HepG2 (cell line): Measurements from ENCODE around the gene RPL18. TPM values are rescaled to one million over a fixed set of nuclear protein-coding genes. Genes with fewer than 3 reads are reported as not detected.

Experiments
- ATAC-seq: fragments of 200-7000 bp; cut with Tn5 transposase; 3 replicates; pipeline ENCODE4 v1.9.1; 2020; ENCODE audit warnings: mild to moderate bottlenecking, moderate library complexity
- BruUV-seq: library from RNA; stranded (reverse); fragments of 400-500 nt; replicated peaks from 2 replicates; lab custom pipeline; 2021; lab: Mats Ljungman, UMichigan
- CTCF ChIA-PET: fragments of 300-600 bp; formaldehyde crosslinking; extraction: SDS; loops from one replicate; lab custom pipeline; 2021; ENCODE audit warnings: low total read pairs, inconsistent platforms, low intra/inter-chr PET ratio; lab: Yijun Ruan, JAX
- POLR2A ChIA-PET: fragments of 350-600 bp; sonication (Branson Sonifier 250); formaldehyde crosslinking; loops from one replicate; lab custom pipeline; 2020; ENCODE audit warnings: antibody characterized with exemption, inconsistent platforms; lab: Yijun Ruan, JAX
- DNase-seq: peaks from one replicate; pipeline ENCODE4 v3.0.0-alpha.2; 2015; ENCODE audit warnings: low spot score
- FAIRE-seq: peaks from 3 replicates; lab custom pipeline; 2011; peaks lifted over from hg19 to GRCh38; lab: Jason Lieb, UNC
- H2AFZ ChIP-seq: one replicate; pipeline ENCODE4 v1.6.1; 2011; ENCODE audit warnings: low read length, inconsistent platforms
- H3K27ac ChIP-seq: fragments of 300-600 bp; 3 replicates; pipeline ENCODE4 v1.8.0; 2011; ENCODE audit warnings: mixed run types, mild to moderate bottlenecking, mixed read lengths, low read length, inconsistent platforms; ENCODE audit not compliant: insufficient read depth; ENCODE audit errors: extremely low read length
- H3K27me3 ChIP-seq, 2 experiments: fragments of 200-600 bp in 1 of 2; 2 replicates in 1 of 2; 3 replicates in 1 of 2; pipeline versions ENCODE4 v1.6.0 to v1.8.0; 2011; ENCODE audit warnings: low read length in 2 of 2, mild to moderate bottlenecking in 2 of 2, moderate library complexity in 2 of 2, inconsistent platforms in 1 of 2; ENCODE audit not compliant: insufficient read depth in 2 of 2, control insufficient read depth in 1 of 2
- H3K36me3 ChIP-seq, 2 experiments: fragments of 200-600 bp in 1 of 2; replicated peaks in 1 of 2; 2 replicates in 1 of 2; 3 replicates in 1 of 2; pipeline versions ENCODE4 v1.5.1 to v1.8.0; 2011; ENCODE audit warnings: low read length in 2 of 2, inconsistent platforms in 1 of 2; ENCODE audit not compliant: insufficient read depth in 2 of 2, control insufficient read depth in 1 of 2
- H3K4me1 ChIP-seq: 2 replicates; pipeline ENCODE4 v1.5.1; 2012; ENCODE audit warnings: low read length, inconsistent platforms; ENCODE audit not compliant: insufficient read depth
- H3K4me2 ChIP-seq: 2 replicates; pipeline ENCODE4 v1.6.0; 2011; ENCODE audit warnings: low read depth, low read length, inconsistent platforms
- H3K4me3 ChIP-seq, 3 experiments: fragments of 200-600 bp in 1 of 3; sonication (generic), shearing (Covaris generic) in 1 of 3; replicated peaks in 1 of 3; 2 replicates each; pipeline ENCODE4 v1.5.1; 2011 to 2016; ENCODE audit warnings: low read length in 3 of 3, inconsistent platforms in 2 of 3, low read depth in 2 of 3, mild to moderate bottlenecking in 2 of 3, control low read depth in 1 of 3, mixed read lengths in 1 of 3; ENCODE audit not compliant: insufficient read depth in 1 of 3
- H3K79me2 ChIP-seq: one replicate; pipeline ENCODE4 v1.6.1; 2011; ENCODE audit warnings: low read length, inconsistent platforms; ENCODE audit not compliant: insufficient read depth
- H3K9ac ChIP-seq: 2 replicates; pipeline ENCODE4 v1.6.0; 2011; ENCODE audit warnings: mild to moderate bottlenecking, low read depth, low read length, inconsistent platforms; ENCODE audit not compliant: insufficient read depth
- H3K9me3 ChIP-seq: 2 replicates; pipeline ENCODE4 v1.5.1; 2012; ENCODE audit warnings: mild to moderate bottlenecking, low read length
- H4K20me1 ChIP-seq: 2 replicates; pipeline ENCODE4 v1.6.0; 2011; ENCODE audit warnings: inconsistent platforms, mild to moderate bottlenecking, low read length, moderate library complexity; ENCODE audit not compliant: insufficient read depth
- CBX5 ChIP-seq: sonication (generic); formaldehyde crosslinking; IDR thresholded peaks from 2 replicates; pipeline ENCODE4 v1.4.0; 2020; ENCODE audit warnings: missing genetic modification reagents, borderline replicate concordance
- CHD4 ChIP-seq: fragments of 200-600 bp; sonication (generic); IDR thresholded peaks from 2 replicates; pipeline ENCODE4 v1.7.0; 2017; ENCODE audit warnings: mild to moderate bottlenecking, low read length, borderline replicate concordance
- DBP ChIP-seq: sonication (generic); formaldehyde crosslinking; IDR thresholded peaks from 2 replicates; pipeline ENCODE4 v1.4.0; 2020; ENCODE audit warnings: missing genetic modification reagents; ENCODE audit errors: not compliant biosample characterization
- FIP1L1 ChIP-seq: fragments of 200-400 bp; formaldehyde crosslinking; IDR thresholded peaks from 2 replicates; pipeline ENCODE4 v1.6.1; 2018; ENCODE audit warnings: low read depth, mild to moderate bottlenecking, low read length, moderate library complexity, borderline replicate concordance; ENCODE audit not compliant: insufficient read depth
- KAT8 ChIP-seq: IDR thresholded peaks from 2 replicates; pipeline ENCODE4 v1.6.1; 2016; ENCODE audit warnings: missing genetic modification reagents, missing compliant biosample characterization
- KLF12 ChIP-seq: sonication (generic); formaldehyde crosslinking; IDR thresholded peaks from 2 replicates; pipeline ENCODE4 v1.4.0; 2020; ENCODE audit warnings: missing genetic modification reagents, borderline replicate concordance
- MTF1 ChIP-seq: sonication (generic); formaldehyde crosslinking; IDR thresholded peaks from 2 replicates; pipeline ENCODE4 v1.5.0; 2020; ENCODE audit warnings: missing genetic modification reagents
- PHF8 ChIP-seq: sonication (generic); formaldehyde crosslinking; IDR thresholded peaks from 2 replicates; pipeline ENCODE4 v1.5.0; 2020; ENCODE audit warnings: missing genetic modification reagents
- POLR2A ChIP-seq, 2 experiments: IDR thresholded peaks; 2 replicates each; pipeline ENCODE4 v1.6.1; 2011; ENCODE audit warnings: low read depth in 2 of 2, low read length in 2 of 2, mild to moderate bottlenecking in 1 of 2, moderate library complexity in 1 of 2; ENCODE audit not compliant: insufficient read depth in 1 of 2
- POLR2G ChIP-seq: fragments of 200-400 bp; formaldehyde crosslinking; IDR thresholded peaks from 2 replicates; pipeline ENCODE4 v1.6.1; 2018; ENCODE audit warnings: mild to moderate bottlenecking, low read depth, low read length, moderate library complexity
- PRDM10 ChIP-seq: sonication (generic); formaldehyde crosslinking; IDR thresholded peaks from 2 replicates; pipeline ENCODE4 v1.4.0; 2020; ENCODE audit warnings: low read depth, missing genetic modification reagents
- RBFOX2 ChIP-seq: fragments of 200-400 bp; formaldehyde crosslinking; IDR thresholded peaks from 2 replicates; pipeline ENCODE4 v1.6.1; 2017; ENCODE audit warnings: low read depth, mild to moderate bottlenecking, low read length
- RXRB ChIP-seq: IDR thresholded peaks from 2 replicates; pipeline ENCODE4 v1.6.1; 2016; ENCODE audit warnings: borderline replicate concordance, missing genetic modification reagents, missing compliant biosample characterization
- SP2 ChIP-seq: sonication (generic); formaldehyde crosslinking; IDR thresholded peaks from 2 replicates; pipeline ENCODE4 v1.5.1; 2020; ENCODE audit warnings: mild to moderate bottlenecking, missing genetic modification reagents
- SP4 ChIP-seq: sonication (generic); formaldehyde crosslinking; IDR thresholded peaks from 2 replicates; pipeline ENCODE4 v1.8.1; 2023; ENCODE audit warnings: mild to moderate bottlenecking, missing genetic modification reagents
- TRAFD1 ChIP-seq: sonication (generic); formaldehyde crosslinking; IDR thresholded peaks from 2 replicates; pipeline ENCODE4 v1.5.1; 2020; ENCODE audit warnings: missing genetic modification reagents, mild to moderate bottlenecking, borderline replicate concordance
- TSC22D2 ChIP-seq: sonication (generic); formaldehyde crosslinking; IDR thresholded peaks from 2 replicates; pipeline ENCODE4 v1.5.1; 2020; ENCODE audit warnings: missing genetic modification reagents, mild to moderate bottlenecking, borderline replicate concordance
- ZBTB1 ChIP-seq: sonication (generic); formaldehyde crosslinking; IDR thresholded peaks from 2 replicates; pipeline ENCODE4 v1.4.0; 2020; ENCODE audit warnings: missing genetic modification reagents, borderline replicate concordance
- ZNF326 ChIP-seq: sonication (generic); formaldehyde crosslinking; IDR thresholded peaks from 2 replicates; pipeline ENCODE4 v1.4.0; 2020; ENCODE audit warnings: missing genetic modification reagents, borderline replicate concordance
- ZNF746 ChIP-seq: sonication (generic); formaldehyde crosslinking; IDR thresholded peaks from 2 replicates; pipeline ENCODE4 v1.8.0; 2022; ENCODE audit warnings: mild to moderate bottlenecking, missing genetic modification reagents
- WGBS: methylation state at CpG from one replicate; pipeline ENCODE4 v1.1.6; 2017; ENCODE audit warnings: low lambda C conversion rate; 5-methylcytosine and 5-hydroxymethylcytosine counted together
- in situ Hi-C: cut with HindIII; loops from 2 replicates; pipeline ENCODE4 v1.10.0; 2017; ENCODE audit warnings: low pct_unique_long_range_greater_than_20kb; ENCODE audit not compliant: extremely low pct_ligation_motif_present
- intact Hi-C: fragments of 100-400 bp; cut with micrococcal nuclease; formaldehyde crosslinking; loops from one replicate; pipeline ENCODE4 v1.10.0; 2022; ENCODE audit not compliant: unreplicated experiment
- polyA plus RNA-seq, 8 experiments: library from polyadenylated mRNA; depleted of rRNA in 3 of 8; stranded (reverse) in 7 of 8; unstranded in 1 of 8; fragments of >200 nt; fragmentation: Illumina TruSeq in 4 of 8; extraction: Trizol in 4 of 8; gene quantifications; 2 replicates each; pipeline versions ENCODE4 v1.2.1 to v1.2.3, GENCODE V29; 2011 to 2016; ENCODE audit warnings: low read depth in 4 of 8, missing spikeins in 1 of 8, mixed read lengths in 1 of 8; ENCODE audit not compliant: insufficient read depth in 1 of 8
- total RNA-seq, 5 experiments: library from RNA; depleted of rRNA; stranded (reverse); fragments of >200 nt; fragmentation: Illumina TruSeq; extraction: Trizol; gene quantifications; 2 replicates each; pipeline ENCODE4 v1.2.3, GENCODE V29; 2016; ENCODE audit warnings: low read depth in 1 of 5

Gene RPL18
- total and polyA plus RNA-seq, 2 of the 13 experiments (the other 11 are each of a cell fraction or from before 2014, with no cell fraction given), result 1,485 to 1,639 TPM

DNA sequence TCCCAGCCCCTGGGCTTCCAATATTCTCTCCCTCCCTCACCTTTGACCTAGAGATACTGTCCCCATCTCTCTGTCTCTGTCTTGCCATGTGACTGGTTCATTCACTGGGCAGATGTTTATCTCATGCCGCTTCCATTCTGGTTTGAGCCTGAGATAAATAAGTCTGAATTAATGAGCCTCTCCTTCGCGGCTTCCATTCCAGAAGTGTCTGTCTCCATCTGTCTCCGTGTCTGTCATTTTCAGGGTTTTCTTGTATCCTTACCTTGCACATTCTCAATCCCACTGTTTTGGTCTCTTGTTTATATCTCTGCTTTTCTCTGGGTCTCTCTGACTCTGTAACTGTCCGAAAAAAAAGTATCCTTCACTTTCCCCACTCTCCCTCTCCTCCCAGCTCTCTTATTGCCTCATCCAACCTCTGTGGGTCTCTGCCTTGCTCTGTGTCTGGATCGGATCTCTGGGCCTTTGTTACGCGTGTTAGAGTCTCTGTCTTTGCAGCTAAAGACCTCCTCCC, 4.6 kb upstream of the RPL18 start:
- H2AFZ ChIP-seq, result no peak overlapping the region
- no peaks in the 10 kb centered on the region for H3K36me3 ChIP-seq
- no peaks in the 10 kb centered on the region for H3K9me3 ChIP-seq
- BruUV-seq, result no TSS peak
- in situ Hi-C loops (no loop called here), intact Hi-C loops (no loop called here)
- peaks cover 8% of the 10 kb centered on the region for H3K79me2 ChIP-seq
- H3K4me1 ChIP-seq, result peaks cover 49% of the 10 kb centered on the region
- POLR2A ChIA-PET, result interaction anchor here (0.9 to 1.8 kb wide), 3 partner anchors 11 to 55 kb away, joined by 3 to 15 read pairs (median 3); no protein-coding TSS in a partner anchor
- peak overlapping the region; percentile 34 to 60 (median 42); a peak in 3 of 6 replicates for H3K4me3 ChIP-seq
- CTCF ChIA-PET, result no interaction called here
- no peaks in the 10 kb centered on the region; a peak in 1 of 5 replicates for H3K27me3 ChIP-seq
- WGBS, result 75% methylated on average over 8 of the region's 8 CpGs
- peak overlapping the region; percentile 66 for H3K9ac ChIP-seq
- FAIRE-seq (no peak), ATAC-seq (no peak), DNase-seq (no peak)
- H3K27ac ChIP-seq, result peak overlapping the region; percentile 73
- H3K4me2 ChIP-seq, result peak overlapping the region; percentile 70
- H4K20me1 ChIP-seq, result no peaks in the 10 kb centered on the region
- TF ChIP-seq POLR2G (peak; percentile 37; the same call in 1 of the 2 replicates), TRAFD1 (CRISPR knock-in tag) (no peak), CHD4 (no peak), KLF12 (CRISPR knock-in tag) (no peak), RXRB (CRISPR knock-in tag) (peak; percentile 3; the same call in 1 of the 2 replicates), KAT8 (CRISPR knock-in tag) (no peak), PHF8 (CRISPR knock-in tag) (peak; percentile 26; the same call in 1 of the 2 replicates), ZNF326 (CRISPR knock-in tag) (no peak), POLR2A (IDR thresholded peaks at IDR 0.05; ENCODE audit: insufficient read depth in 1 of 2, low read depth in 2 of 2, low read length in 2 of 2) (0 out of 4 replicates have a peak, but pooled peaks of 1 of the 2 experiments have one; percentile 31), SP4 (CRISPR knock-in tag) (no peak), FIP1L1 (no peak), DBP (no peak), PRDM10 (CRISPR knock-in tag) (no peak), RBFOX2 (no peak), TSC22D2 (CRISPR knock-in tag) (no peak), MTF1 (CRISPR knock-in tag) (no peak), ZNF746 (CRISPR knock-in tag) (no peak), ZBTB1 (CRISPR knock-in tag) (no peak), CBX5 (CRISPR knock-in tag) (no peak), SP2 (no peak)
